ENCODE measurements around the gene CAPN15.
"Not testable (repeated sequence)": the region's sequence is repeated elsewhere in the genome, so short reads cannot be mapped to it uniquely, and the experiment has no call there.

CAPN15 gene

GRCh38 chr16:588889-589657 is 61.6 kb downstream of the CAPN15 start:
- peak; percentile 91 to 100 (median 98) for DNase-seq

- DNase-seq, result peak; percentile 92 to 100 (median 98)
Measured at GRCh38 chr16:589658-590187, 62.2 kb downstream of the CAPN15 start, which contains the start of gene RAB40C. Gene RAB40C, plus strand, starts transcription at chr16:590066. Its CDS starts 226 bp downstream, at chr16:590292.

GRCh38 chr16:590188-590814 is 62.8 kb downstream of the CAPN15 start:
- peak in 2 of 58 donors; percentile 16 to 46 for DNase-seq

GRCh38 chr16:590815-591200 is 63.3 kb downstream of the CAPN15 start:
- DNase-seq, result no peak

- DNase-seq, result no peak
Measured at GRCh38 chr16:591231-591630, 63.7 kb downstream of the CAPN15 start.

GRCh38 chr16:591892-592517 is 64.5 kb downstream of the CAPN15 start:
- DNase-seq, result no peak

- DNase-seq, result peak in 45 of 58 donors; percentile 17 to 78 (median 56)
Measured at GRCh38 chr16:592518-593306, 65.2 kb downstream of the CAPN15 start.

- no peak for DNase-seq
Measured at GRCh38 chr16:593406-593805, 65.9 kb downstream of the CAPN15 start.

- DNase-seq, result peak in 2 of 58 donors; percentile 15 to 42
Measured at GRCh38 chr16:593807-594206, 66.3 kb downstream of the CAPN15 start.

GRCh38 chr16:595094-595528 is 67.6 kb downstream of the CAPN15 start:
- DNase-seq, result peak in 1 of 58 donors; percentile 38

- peak in 38 of 58 donors; percentile 13 to 93 (median 54) for DNase-seq
Measured at GRCh38 chr16:595942-596735, 68.6 kb downstream of the CAPN15 start.

- no peak for DNase-seq
Measured at GRCh38 chr16:596736-597060, 69.2 kb downstream of the CAPN15 start.

- DNase-seq, result not testable (repeated sequence)
Measured at GRCh38 chr16:597655-598054, 70.1 kb downstream of the CAPN15 start.

- DNase-seq, result no peak
Measured at GRCh38 chr16:598823-599739, 71.6 kb downstream of the CAPN15 start.

- no peak for DNase-seq
Measured at GRCh38 chr16:600781-601180, 73.3 kb downstream of the CAPN15 start.

- DNase-seq, result no peak
Measured at GRCh38 chr16:603933-604332, 76.4 kb downstream of the CAPN15 start.

Measured in anterior cingulate cortex (tissue), 58 donors.